PFSK-1 (cell line): ENCODE measurements around the gene PPP4R3B.

ENCODE experiments used
- POLR2AphosphoS5 ChIP-seq: IDR thresholded peaks from 2 replicates; pipeline ENCODE4 v1.6.1; 2012; ENCODE audit warnings: low read depth, mild to moderate bottlenecking, control low read depth, low read length, moderate library complexity
- REST ChIP-seq, 2 experiments: IDR thresholded peaks; 2 replicates each; pipeline versions ENCODE4 v1.6.1 to v1.8.0; 2011 to 2012; ENCODE audit warnings: low read depth in 2 of 2, low read length in 2 of 2, control low read depth in 1 of 2, inconsistent platforms in 1 of 2, mild to moderate bottlenecking in 1 of 2, moderate library complexity in 1 of 2; ENCODE audit not compliant: insufficient read depth in 1 of 2
- SIN3A ChIP-seq: IDR thresholded peaks from 2 replicates; pipeline ENCODE4 v1.6.1; 2012; ENCODE audit warnings: mild to moderate bottlenecking, low read length, moderate library complexity, borderline replicate concordance; ENCODE audit not compliant: insufficient read depth
- TAF1 ChIP-seq: IDR thresholded peaks from 2 replicates; pipeline ENCODE4 v1.6.1; 2012; ENCODE audit warnings: low read length, control low read depth, borderline replicate concordance; ENCODE audit not compliant: insufficient read depth

DNA sequence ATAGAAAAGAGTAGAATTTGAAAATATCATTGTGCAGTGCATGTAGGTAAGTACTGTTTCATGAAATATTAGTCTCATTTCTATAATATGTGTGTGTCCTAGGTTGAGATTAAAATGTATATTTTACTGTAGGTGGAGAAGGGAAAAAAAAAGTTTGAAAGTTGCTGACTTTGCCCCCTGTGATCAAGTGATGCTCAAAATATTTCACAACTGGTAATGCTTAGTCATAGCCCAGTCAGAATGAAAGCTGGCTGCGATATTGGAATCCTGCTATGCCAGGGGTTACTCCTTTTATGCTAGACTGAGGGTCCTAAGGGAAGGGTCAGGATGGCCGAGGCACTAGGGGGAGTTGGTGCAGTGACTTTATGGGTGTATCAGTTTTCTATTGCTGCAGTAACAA lies 117.4 kb downstream of the PPP4R3B start:
- no peak for TF ChIP-seq REST (IDR thresholded peaks at IDR 0.05; ENCODE audit: insufficient read depth in 1 of 2, low read depth in 2 of 2, low read length in 2 of 2)
- TF ChIP-seq TAF1, result no peak
- TF ChIP-seq POLR2AphosphoS5, result no peak
- no peak for TF ChIP-seq SIN3A
